Heart right ventricle (tissue), 16 donors: Measurements from ENCODE around the gene SSR1. TPM values are rescaled to one million over a fixed set of nuclear protein-coding genes. Genes with fewer than 3 reads are reported as not detected.

Experiments
- ATAC-seq, 8 donors: fragments of 200-7000 bp; cut with Tn5 transposase; one replicate each; pipeline ENCODE4 v1.9.1; 2020; ENCODE audit warnings: mild to moderate bottlenecking in 8 of 8, moderate library complexity in 8 of 8, moderate number of reproducible peaks in 1 of 8
- DNase-seq, 2 donors: peaks; one replicate each; pipeline ENCODE4 v3.0.0-alpha.2; 2020
- H3K27ac ChIP-seq, 10 donors: fragments of 200-600 bp; sonication (generic) in 2 of 10; one replicate each; pipeline versions ENCODE4 v1.5.0 to v1.8.0; 2020 to 2022; ENCODE audit warnings: mild to moderate bottlenecking in 3 of 10
- H3K27me3 ChIP-seq, 7 donors: fragments of 200-600 bp; one replicate each; pipeline ENCODE4 v1.8.0; 2021 to 2022; ENCODE audit warnings: mild to moderate bottlenecking in 2 of 7
- H3K36me3 ChIP-seq, 9 donors: fragments of 200-600 bp; sonication (generic) in 1 of 9; one replicate each; pipeline versions ENCODE4 v1.5.0 to v1.8.0; 2020 to 2022; ENCODE audit warnings: mild to moderate bottlenecking in 2 of 9
- H3K4me1 ChIP-seq, 9 donors: fragments of 200-600 bp; sonication (generic) in 1 of 9; one replicate each; pipeline versions ENCODE4 v1.5.0 to v1.8.0; 2020 to 2022; ENCODE audit warnings: mild to moderate bottlenecking in 4 of 9
- H3K4me3 ChIP-seq, 10 donors: fragments of 200-600 bp; sonication (generic) in 2 of 10; one replicate each; pipeline versions ENCODE4 v1.5.0 to v1.8.0; 2020 to 2022; ENCODE audit warnings: mild to moderate bottlenecking in 7 of 10, moderate library complexity in 2 of 10
- H3K9me3 ChIP-seq, 11 donors: fragments of 200-600 bp in 10 of 11; sonication (generic) in 2 of 11; one replicate each; pipeline versions ENCODE4 v1.5.0 to v1.8.0; 2013 to 2022; ENCODE audit warnings: mild to moderate bottlenecking in 2 of 11, control low read depth in 1 of 11, moderate library complexity in 1 of 11
- WGBS, 2 donors: extraction: QIAGEN DNeasy Blood & Tissue Kit; methylation state at CpG; one replicate each; pipeline ENCODE4 v1.1.7; 2013; ENCODE audit warnings: inconsistent platforms in 1 of 2; 5-methylcytosine and 5-hydroxymethylcytosine counted together
- intact Hi-C, 10 donors: fragments of 100-400 bp; cut with DNase I; formaldehyde crosslinking; loops; one replicate each; pipeline versions ENCODE4 v1.11.1 to v1.14.2; 2022
- polyA plus RNA-seq, 2 donors: library from polyadenylated mRNA; stranded (reverse); fragments of 200-250 nt; gene quantifications; one replicate each; pipeline ENCODE4 v1.2.3, GENCODE V29; 2013
- total RNA-seq, 10 donors: library from RNA; stranded (reverse); fragmentation: NEBNext Ultra II Directional in 3 of 10; extraction: Animal tissue kit (Norgen Biotek cat#: 25700) in 3 of 10; gene quantifications; one replicate each; pipeline versions ENCODE4 v1.2.1 to v1.2.4, GENCODE V29; 2021 to 2023
- TF ChIP-seq, protein P1 (sequence below), 9 donors: fragments of 200-600 bp; sonication (generic) in 2 of 9; IDR thresholded peaks; one replicate each; pipeline versions ENCODE4 v1.5.0 to v1.8.0; 2021 to 2022; ENCODE audit warnings: antibody characterized with exemption in 9 of 9, mild to moderate bottlenecking in 5 of 9, moderate library complexity in 1 of 9
- donor health status: Arrhythmogenic right ventricular cardiomyopathy.
- donor health status: ischemic (EF 13 %, LVEDD 7.1; RV severe dilation, severe dysfunction).
- donor health status: healthy with polysubstance abuse.
- donor health status: DM: no; HTN: yes; CAD: no.
- donor health status: DM: no; HTN: no; CAD: no.
- donor health status: ischemic (EF 25% LVEDD 6.9; RV normal size, moderate dysfunction).
- donor health status: ischemic (EF 25% LVEDD 5.7; RV mildly dilated, moderate dysfunction).
- donor health status: healthy.
- donor health status: DM: yes; HTN: yes; CAD: no.
- donor health status: Ischemic cardiomyopathy.
- donor health status: ischemic (EF 35%, LVEDD 5.7; RV mildly dilated, moderate dysfunction).
- donor health status: nonischemic (EF 11% LVEDD 7.7; RV severe dilation, severe dysfunction).
- donor health status: DM: yes; HTN: yes; CAD: no.
- donor health status: PGD.
- donor health status: ischemic (EF 29% LVEDD 5.4; RV normal size, mild dysfunction).
- donor health status: nonischemic (EF 23%, LVEDD 6.1; RV moderate dilation, normal function).

The SSR1 gene
- total and polyA plus RNA-seq, 12 donors = 8.3 to 80.5 (median 60.8) TPM

DNA sequence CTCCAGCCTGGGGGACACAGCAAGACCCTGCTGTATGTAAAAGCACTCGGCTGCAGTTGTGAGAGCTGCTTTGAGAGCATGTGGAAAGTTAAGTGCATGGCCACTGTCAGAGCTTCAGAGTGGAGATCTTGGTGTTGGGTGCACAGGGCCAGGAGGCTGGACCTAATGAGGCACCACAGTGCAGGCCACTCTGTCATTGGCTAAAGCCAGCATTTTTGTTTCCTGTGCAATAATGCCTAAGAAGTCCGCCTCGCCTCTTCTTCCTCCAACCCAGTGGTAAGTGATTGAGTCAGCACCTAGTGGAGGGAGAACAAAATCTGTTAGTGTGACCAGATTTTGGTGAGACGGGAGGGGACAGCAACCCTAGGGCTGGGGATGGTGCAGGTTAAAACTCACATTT lies 60.6 kb downstream of the SSR1 start:
- Histone ChIP-seq H3K27ac (peak overlapping the region in 4 of 10 donors; percentile 24 to 72 (median 42)), H3K27me3 (no peaks in the 10 kb centered on the region), H3K36me3 (peaks cover 0 to 54% (median 38%) of the 10 kb centered on the region in 9 donors), H3K9me3 (peaks cover 0 to 17% (median 9%) of the 10 kb centered on the region in 11 donors), H3K4me3 (no peak overlapping the region), H3K4me1 (peaks cover 0 to 44% (median 7%) of the 10 kb centered on the region in 9 donors)
- DNase-seq (no peak), ATAC-seq (peak in 6 of 8 donors; percentile 26 to 56 (median 36))
- TF ChIP-seq, protein P1, sequence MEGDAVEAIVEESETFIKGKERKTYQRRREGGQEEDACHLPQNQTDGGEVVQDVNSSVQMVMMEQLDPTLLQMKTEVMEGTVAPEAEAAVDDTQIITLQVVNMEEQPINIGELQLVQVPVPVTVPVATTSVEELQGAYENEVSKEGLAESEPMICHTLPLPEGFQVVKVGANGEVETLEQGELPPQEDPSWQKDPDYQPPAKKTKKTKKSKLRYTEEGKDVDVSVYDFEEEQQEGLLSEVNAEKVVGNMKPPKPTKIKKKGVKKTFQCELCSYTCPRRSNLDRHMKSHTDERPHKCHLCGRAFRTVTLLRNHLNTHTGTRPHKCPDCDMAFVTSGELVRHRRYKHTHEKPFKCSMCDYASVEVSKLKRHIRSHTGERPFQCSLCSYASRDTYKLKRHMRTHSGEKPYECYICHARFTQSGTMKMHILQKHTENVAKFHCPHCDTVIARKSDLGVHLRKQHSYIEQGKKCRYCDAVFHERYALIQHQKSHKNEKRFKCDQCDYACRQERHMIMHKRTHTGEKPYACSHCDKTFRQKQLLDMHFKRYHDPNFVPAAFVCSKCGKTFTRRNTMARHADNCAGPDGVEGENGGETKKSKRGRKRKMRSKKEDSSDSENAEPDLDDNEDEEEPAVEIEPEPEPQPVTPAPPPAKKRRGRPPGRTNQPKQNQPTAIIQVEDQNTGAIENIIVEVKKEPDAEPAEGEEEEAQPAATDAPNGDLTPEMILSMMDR (IDR thresholded peaks at IDR 0.05) = no peak
- intact Hi-C loops = no loop called here
- 90 to 95% methylated on average over 4 of the region's 4 CpGs for WGBS, 2 donors

DNA sequence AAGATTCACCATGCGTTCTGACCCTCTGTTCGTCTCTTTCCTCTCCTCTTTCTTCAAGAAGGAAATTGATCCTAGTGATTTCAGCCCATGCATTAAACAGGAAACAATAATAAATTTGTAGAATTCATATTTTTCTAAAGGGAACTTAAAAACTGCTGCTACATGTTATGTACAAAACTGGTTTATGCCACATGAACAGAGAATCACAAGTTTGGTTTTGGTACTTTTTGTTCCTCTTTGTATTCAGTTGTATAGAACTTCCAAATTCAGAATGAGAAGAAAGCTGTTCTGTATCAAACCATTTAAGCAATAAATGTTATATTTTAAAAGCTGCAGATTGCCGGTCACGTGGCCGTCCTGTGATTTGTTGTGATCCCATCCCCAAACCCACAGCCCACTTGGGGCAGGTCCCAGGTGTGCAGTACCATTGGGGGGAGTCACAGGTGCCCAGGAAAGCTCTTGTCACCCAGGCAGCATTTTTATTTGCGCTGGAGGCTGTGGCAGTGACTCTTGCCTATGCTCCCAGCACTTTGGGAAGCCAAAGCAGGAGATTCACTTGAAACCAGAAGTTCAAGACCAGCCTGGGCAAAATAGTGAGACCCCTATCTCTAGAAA lies 61.2 kb downstream of the SSR1 start:
- H3K4me3 ChIP-seq = no peak overlapping the region
- H3K27ac ChIP-seq = peak overlapping the region in 4 of 10 donors; percentile 24 to 72 (median 42)
- H3K27me3 ChIP-seq = no peaks in the 10 kb centered on the region
- DNase-seq (no peak), ATAC-seq (no peak)
- intact Hi-C loops = no loop called here
- H3K36me3 ChIP-seq = peaks cover 0 to 60% (median 44%) of the 10 kb centered on the region in 9 donors
- WGBS, 2 donors = 93 to 94% methylated on average over 6 of the region's 6 CpGs
- peaks cover 0 to 17% (median 9%) of the 10 kb centered on the region in 11 donors for H3K9me3 ChIP-seq
- TF ChIP-seq, protein P1 (IDR thresholded peaks at IDR 0.05) = no peak
- peaks cover 0 to 44% (median 7%) of the 10 kb centered on the region in 9 donors for H3K4me1 ChIP-seq

DNA sequence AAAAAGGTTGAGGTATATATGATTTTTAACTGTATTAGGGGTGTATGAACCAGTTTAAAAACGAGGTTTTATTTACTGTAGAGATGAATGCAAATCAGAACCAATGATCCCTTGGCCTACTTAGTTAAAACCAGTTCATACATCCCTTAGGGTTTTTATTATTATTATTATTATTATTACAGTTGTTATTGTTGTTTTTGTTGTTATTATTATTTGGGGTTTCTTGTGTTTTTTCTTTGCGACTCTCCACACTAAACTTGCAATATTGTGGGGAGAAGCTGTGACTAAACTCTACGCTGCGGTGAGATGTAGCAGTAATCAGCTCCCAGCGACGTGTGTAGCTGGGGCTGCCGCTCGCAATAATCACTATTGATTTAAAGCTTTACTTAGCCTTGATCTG lies 62.2 kb downstream of the SSR1 start:
- no peak for ATAC-seq
- intact Hi-C loops = no loop called here
- TF ChIP-seq, protein P1 (IDR thresholded peaks at IDR 0.05) = no peak

DNA sequence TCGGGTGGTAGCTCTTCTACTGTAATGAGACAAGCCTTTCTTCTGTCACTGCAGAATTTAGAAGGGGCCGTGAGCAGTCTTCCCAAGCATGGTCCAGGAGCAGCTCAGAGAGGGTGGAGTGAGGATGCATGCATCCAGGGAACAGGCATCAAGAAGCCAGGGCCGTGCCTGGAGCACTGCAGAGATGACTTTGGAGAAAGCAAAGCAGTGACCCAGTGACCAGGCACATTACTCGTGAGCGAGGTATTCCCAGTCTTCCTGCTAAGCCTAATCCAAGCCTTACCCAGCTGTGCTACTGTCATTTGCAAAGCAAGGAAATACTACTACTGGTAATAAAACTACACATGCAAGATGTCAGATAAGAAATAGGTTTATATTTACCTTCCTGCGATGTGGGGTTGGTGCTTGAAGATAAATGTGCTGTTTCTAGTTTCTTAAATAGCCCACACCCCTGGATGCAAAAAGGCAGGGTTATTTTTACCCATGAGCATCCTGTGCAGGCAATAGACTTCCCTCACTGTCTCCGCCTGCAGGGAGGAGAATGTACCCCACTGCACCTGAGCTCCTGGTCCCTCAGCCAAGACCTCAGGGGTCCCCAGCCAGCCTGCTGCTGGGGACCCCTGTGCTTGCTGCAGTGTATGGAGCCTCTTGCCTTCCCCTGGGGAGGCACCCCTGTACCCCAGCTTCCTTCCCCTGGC lies 62.9 kb downstream of the SSR1 start:
- 62 to 71% methylated on average over 7 of the region's 7 CpGs for WGBS, 2 donors
- intact Hi-C loops = loop anchor here in 7 of 10 donors (5.0 to 10.0 kb wide), 8 partner anchors 275 to 695 kb away; no protein-coding TSS in a partner anchor

More for the DNA sequence above, 62.2 kb downstream of the SSR1 start:
- Histone ChIP-seq H3K4me1 (peaks cover 0 to 42% (median 7%) of the 10 kb centered on the region in 9 donors), H3K27me3 (no peaks in the 10 kb centered on the region), H3K36me3 (peaks cover 0 to 70% (median 47%) of the 10 kb centered on the region in 9 donors), H3K27ac (peak overlapping the region in 1 of 10 donors; percentile 72), H3K9me3 (peaks cover 0 to 7% (median under 1%) of the 10 kb centered on the region in 11 donors), H3K4me3 (no peak overlapping the region)
- no peak for DNase-seq
- 96% methylated on average over 8 of the region's 8 CpGs for WGBS, 2 donors

More for the DNA sequence above, 62.9 kb downstream of the SSR1 start:
- Histone ChIP-seq H3K27ac (no peak overlapping the region), H3K27me3 (no peaks in the 10 kb centered on the region), H3K36me3 (peaks cover 0 to 77% (median 47%) of the 10 kb centered on the region in 9 donors), H3K4me1 (peaks cover 0 to 35% (median 6%) of the 10 kb centered on the region in 9 donors), H3K4me3 (no peak overlapping the region), H3K9me3 (peaks cover 0 to 2% (median 0%) of the 10 kb centered on the region in 11 donors)
- ATAC-seq (no peak), DNase-seq (no peak)
- TF ChIP-seq, protein P1 (IDR thresholded peaks at IDR 0.05) = no peak
